ENCODE measurements around the gene JAM3.

DNA sequence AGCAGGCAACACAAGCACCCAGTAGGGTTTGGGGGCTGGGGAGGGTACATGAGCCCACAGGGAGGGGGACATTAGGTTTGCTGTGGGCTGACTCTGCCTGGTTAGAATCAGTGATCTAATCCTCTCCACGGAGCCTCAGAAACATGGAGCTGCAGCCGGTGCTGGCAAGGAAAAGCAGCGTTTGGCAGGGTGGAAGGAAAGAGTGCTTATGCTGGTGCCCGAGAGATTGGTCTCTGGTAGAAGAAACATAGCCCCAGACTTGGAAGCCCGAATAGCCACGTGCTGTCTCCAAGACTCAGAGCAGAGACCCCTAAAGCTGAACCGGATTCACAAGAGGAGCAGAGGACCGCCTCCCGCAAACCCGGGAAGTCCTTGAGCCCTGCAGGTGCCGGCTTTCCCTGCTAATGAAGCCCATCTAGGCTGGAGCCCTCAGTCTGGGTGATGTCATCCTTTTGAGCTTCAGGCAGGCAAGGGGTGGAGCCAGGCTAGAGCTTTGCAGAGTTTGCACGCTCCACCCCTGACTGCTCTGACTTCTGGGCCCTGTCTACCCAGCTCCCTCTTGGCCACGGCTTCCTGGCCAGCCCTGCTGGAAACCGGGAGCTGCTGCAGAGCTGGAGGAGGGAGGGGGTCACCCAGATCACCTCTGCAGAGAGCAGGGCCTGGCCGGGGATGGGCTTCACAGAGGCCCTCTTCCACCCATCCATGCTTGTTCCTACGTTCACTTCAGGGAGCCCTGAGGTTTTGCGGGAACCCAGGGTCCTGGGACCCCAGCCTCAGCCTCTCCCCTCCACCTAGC lies 35.0 kb upstream of the JAM3 start:
- TF ChIP-seq TCF3 (IDR thresholded peaks at IDR 0.05; ENCODE audit: borderline replicate concordance, insufficient read depth, low read depth, low read length) (no peak), SMC3 (IDR thresholded peaks at IDR 0.05; ENCODE audit: borderline replicate concordance, low read length) (no peak), CEBPB (IDR thresholded peaks at IDR 0.05; ENCODE audit: borderline replicate concordance in 1 of 2, low read depth in 2 of 2, low read length in 2 of 2) (no peak), WRNIP1 (IDR thresholded peaks at IDR 0.05; ENCODE audit: borderline replicate concordance, low read depth, low read length) (no peak), SUZ12 (IDR thresholded peaks at IDR 0.05; ENCODE audit: unreplicated experiment) (no peak), POLR2AphosphoS5 (IDR thresholded peaks at IDR 0.05; ENCODE audit: low read length) (no peak), CBX5 (IDR thresholded peaks at IDR 0.05; ENCODE audit: low read depth) (no peak), NFYB (IDR thresholded peaks at IDR 0.05; ENCODE audit: insufficient read depth, low read depth, low read length) (no peak), ZNF24 (IDR thresholded peaks at IDR 0.05) (no peak)
- TF ChIP-seq, protein P1, sequence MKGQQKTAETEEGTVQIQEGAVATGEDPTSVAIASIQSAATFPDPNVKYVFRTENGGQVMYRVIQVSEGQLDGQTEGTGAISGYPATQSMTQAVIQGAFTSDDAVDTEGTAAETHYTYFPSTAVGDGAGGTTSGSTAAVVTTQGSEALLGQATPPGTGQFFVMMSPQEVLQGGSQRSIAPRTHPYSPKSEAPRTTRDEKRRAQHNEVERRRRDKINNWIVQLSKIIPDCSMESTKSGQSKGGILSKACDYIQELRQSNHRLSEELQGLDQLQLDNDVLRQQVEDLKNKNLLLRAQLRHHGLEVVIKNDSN (IDR thresholded peaks at IDR 0.05; ENCODE audit: borderline replicate concordance, extremely low read length, insufficient read depth, low read depth, low read length), result no peak
- TF ChIP-seq, protein P2, sequence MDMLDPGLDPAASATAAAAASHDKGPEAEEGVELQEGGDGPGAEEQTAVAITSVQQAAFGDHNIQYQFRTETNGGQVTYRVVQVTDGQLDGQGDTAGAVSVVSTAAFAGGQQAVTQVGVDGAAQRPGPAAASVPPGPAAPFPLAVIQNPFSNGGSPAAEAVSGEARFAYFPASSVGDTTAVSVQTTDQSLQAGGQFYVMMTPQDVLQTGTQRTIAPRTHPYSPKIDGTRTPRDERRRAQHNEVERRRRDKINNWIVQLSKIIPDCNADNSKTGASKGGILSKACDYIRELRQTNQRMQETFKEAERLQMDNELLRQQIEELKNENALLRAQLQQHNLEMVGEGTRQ (IDR thresholded peaks at IDR 0.05; ENCODE audit: borderline replicate concordance, low read depth, low read length), result no peak
- TF ChIP-seq, protein P3, sequence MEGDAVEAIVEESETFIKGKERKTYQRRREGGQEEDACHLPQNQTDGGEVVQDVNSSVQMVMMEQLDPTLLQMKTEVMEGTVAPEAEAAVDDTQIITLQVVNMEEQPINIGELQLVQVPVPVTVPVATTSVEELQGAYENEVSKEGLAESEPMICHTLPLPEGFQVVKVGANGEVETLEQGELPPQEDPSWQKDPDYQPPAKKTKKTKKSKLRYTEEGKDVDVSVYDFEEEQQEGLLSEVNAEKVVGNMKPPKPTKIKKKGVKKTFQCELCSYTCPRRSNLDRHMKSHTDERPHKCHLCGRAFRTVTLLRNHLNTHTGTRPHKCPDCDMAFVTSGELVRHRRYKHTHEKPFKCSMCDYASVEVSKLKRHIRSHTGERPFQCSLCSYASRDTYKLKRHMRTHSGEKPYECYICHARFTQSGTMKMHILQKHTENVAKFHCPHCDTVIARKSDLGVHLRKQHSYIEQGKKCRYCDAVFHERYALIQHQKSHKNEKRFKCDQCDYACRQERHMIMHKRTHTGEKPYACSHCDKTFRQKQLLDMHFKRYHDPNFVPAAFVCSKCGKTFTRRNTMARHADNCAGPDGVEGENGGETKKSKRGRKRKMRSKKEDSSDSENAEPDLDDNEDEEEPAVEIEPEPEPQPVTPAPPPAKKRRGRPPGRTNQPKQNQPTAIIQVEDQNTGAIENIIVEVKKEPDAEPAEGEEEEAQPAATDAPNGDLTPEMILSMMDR (IDR thresholded peaks at IDR 0.05 in 2 of 3, conservative IDR thresholded peaks at IDR 0.05 in 1 of 3; ENCODE audit: control insufficient read depth in 2 of 3, extremely low read depth in 1 of 3, insufficient read depth in 1 of 3, low read depth in 3 of 3, low read length in 3 of 3), result no peak

All from GM12878 (cell line).